ENCODE data around the gene DNAJA4. TPM values are rescaled to one million over a fixed set of nuclear protein-coding genes. Genes with fewer than 3 reads are reported as not detected.
A peak's percentile ranks its signal among the peaks of the same experiment; 100 is the strongest.

The DNAJA4 gene
- total RNA-seq, 4 donors from 2014 or later: 9.5 to 21.9 (median 13.8) TPM

DNA sequence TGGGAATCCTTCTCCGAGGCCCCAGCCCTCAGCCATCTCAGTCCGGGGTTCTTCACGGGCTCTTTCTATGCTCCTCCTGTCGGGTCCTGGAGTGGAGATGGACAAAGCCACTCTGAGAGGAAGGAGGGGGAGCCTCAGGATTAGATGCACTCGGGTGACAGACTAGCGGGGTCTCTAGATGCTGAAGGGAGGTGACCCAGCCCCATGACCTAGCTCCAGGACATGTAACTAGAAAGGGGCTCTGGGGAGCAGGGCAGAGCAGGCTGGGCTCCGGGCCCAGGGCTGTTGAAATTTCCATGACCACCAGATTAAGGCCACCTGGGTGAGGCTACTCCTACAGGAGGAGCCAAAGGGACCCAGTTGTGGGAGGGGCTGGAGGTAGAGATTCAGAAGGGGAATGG lies 49.8 kb downstream of the DNAJA4 start:
- Histone ChIP-seq H3K9me3 (no peaks in the 10 kb centered on the region), H3K27me3 (no peaks in the 10 kb centered on the region), H3K4me1 (no peaks in the 10 kb centered on the region), H3K27ac (no peak overlapping the region), H3K4me3 (replicated peaks in 1 of 3) (no peak overlapping the region), H3K36me3 (no peaks in the 10 kb centered on the region)
- intact Hi-C loops (cut with DNase I): loop anchor here (10.0 kb wide), 1 partner anchor 171 kb away; no protein-coding TSS in a partner anchor
- TF ChIP-seq, protein P1, sequence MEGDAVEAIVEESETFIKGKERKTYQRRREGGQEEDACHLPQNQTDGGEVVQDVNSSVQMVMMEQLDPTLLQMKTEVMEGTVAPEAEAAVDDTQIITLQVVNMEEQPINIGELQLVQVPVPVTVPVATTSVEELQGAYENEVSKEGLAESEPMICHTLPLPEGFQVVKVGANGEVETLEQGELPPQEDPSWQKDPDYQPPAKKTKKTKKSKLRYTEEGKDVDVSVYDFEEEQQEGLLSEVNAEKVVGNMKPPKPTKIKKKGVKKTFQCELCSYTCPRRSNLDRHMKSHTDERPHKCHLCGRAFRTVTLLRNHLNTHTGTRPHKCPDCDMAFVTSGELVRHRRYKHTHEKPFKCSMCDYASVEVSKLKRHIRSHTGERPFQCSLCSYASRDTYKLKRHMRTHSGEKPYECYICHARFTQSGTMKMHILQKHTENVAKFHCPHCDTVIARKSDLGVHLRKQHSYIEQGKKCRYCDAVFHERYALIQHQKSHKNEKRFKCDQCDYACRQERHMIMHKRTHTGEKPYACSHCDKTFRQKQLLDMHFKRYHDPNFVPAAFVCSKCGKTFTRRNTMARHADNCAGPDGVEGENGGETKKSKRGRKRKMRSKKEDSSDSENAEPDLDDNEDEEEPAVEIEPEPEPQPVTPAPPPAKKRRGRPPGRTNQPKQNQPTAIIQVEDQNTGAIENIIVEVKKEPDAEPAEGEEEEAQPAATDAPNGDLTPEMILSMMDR (IDR thresholded peaks at IDR 0.05): no peak
- no peak for TF ChIP-seq POLR2A (IDR thresholded peaks at IDR 0.05)
- 72 to 75% methylated on average over 7 of the region's 7 CpGs for WGBS, 2 donors
- DNase-seq: no peak

DNA sequence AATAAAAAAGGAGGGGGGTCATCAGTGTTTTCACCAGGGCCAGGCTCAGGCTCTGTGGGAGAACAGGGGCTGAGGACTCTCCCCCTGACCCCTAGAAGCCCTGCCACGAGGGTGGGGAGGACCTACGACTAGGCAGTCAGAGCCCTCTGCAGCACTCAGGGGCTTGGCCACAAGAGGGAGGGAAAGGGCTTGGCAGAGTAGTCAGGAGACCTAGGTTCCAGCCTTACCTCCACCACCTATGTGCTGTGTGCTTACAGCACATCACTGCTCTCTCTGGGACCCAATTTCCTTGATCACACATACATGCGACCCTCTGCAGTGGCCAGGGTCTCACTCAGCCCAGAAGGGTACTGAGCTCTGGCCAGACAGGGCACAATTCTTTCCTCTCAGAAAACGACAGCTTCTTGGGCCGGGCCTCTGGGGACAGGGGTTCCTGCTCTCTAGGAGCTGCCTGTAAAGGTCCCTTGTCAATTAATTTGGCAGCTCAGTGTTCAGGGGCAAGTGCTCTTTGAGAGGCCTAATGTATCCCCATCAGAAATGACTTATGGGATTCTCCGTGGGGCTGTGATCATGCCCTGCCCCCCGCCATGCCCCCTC lies 51.4 kb downstream of the DNAJA4 start:
- H3K27me3 ChIP-seq: no peaks in the 10 kb centered on the region
- DNase-seq: no peak
- no peak overlapping the region for H3K27ac ChIP-seq
- no peaks in the 10 kb centered on the region for H3K9me3 ChIP-seq
- H3K4me1 ChIP-seq: no peaks in the 10 kb centered on the region
- intact Hi-C loops (cut with DNase I): loop anchor here (10.0 kb wide), 1 partner anchor 169 kb away; no protein-coding TSS in a partner anchor
- H3K36me3 ChIP-seq: no peaks in the 10 kb centered on the region
- H3K4me3 ChIP-seq (replicated peaks in 1 of 3): no peak overlapping the region
- TF ChIP-seq POLR2A (IDR thresholded peaks at IDR 0.05): no peak
- TF ChIP-seq, protein P1 (IDR thresholded peaks at IDR 0.05): no peak
- 61 to 72% methylated on average over 5 to 6 of the region's 7 CpGs for WGBS, 2 donors

DNA sequence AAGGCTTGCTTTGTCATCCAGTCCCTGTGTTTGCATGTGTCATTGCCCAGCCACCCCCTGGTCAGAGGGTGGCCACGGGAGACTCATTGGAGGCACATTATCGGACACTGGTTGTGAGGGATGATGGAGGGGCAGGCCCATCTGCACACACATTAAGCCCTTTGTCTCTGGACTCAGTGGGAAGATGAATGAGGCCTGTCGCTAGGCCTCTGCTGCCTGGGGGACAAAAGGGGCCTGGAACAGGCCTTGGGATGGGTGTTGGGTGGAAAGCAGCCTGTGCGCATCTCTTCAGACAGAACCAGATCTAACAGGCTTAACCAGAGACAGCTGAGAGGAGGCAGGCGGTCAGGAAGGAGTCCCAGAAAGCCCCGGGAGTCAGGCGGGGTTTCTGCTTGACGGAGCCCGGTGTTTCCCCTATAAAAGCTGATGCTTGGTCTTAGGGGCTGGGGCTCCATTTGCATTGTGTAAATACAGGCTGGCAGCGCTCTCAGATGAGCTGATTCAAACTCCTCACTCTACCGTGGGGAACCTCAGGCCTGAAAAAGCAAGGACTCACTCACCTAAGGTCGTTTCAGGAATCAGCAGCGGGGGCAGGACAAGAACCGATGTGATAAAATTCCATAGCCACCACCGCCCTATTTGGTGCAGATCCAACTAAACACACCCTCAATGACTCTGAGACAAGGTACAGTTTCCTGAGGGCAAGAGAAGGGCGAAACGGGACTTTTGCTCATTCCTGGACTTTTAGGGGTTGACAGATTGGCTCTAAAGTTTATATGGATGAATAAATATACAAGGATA lies 52.1 kb downstream of the DNAJA4 start:
- WGBS, 2 donors: 65 to 72% methylated on average over 17 of the region's 17 CpGs
- Histone ChIP-seq H3K4me1 (no peaks in the 10 kb centered on the region), H3K27ac (no peak overlapping the region), H3K9me3 (no peaks in the 10 kb centered on the region), H3K4me3 (replicated peaks in 1 of 3) (no peak overlapping the region), H3K27me3 (no peaks in the 10 kb centered on the region), H3K36me3 (no peaks in the 10 kb centered on the region)
- intact Hi-C loops (cut with DNase I): loop anchor here (10.0 kb wide), 1 partner anchor 168 kb away; no protein-coding TSS in a partner anchor
- DNase-seq: no peak
- TF ChIP-seq POLR2A (IDR thresholded peaks at IDR 0.05): no peak
- TF ChIP-seq, protein P1 (IDR thresholded peaks at IDR 0.05): no peak

DNA sequence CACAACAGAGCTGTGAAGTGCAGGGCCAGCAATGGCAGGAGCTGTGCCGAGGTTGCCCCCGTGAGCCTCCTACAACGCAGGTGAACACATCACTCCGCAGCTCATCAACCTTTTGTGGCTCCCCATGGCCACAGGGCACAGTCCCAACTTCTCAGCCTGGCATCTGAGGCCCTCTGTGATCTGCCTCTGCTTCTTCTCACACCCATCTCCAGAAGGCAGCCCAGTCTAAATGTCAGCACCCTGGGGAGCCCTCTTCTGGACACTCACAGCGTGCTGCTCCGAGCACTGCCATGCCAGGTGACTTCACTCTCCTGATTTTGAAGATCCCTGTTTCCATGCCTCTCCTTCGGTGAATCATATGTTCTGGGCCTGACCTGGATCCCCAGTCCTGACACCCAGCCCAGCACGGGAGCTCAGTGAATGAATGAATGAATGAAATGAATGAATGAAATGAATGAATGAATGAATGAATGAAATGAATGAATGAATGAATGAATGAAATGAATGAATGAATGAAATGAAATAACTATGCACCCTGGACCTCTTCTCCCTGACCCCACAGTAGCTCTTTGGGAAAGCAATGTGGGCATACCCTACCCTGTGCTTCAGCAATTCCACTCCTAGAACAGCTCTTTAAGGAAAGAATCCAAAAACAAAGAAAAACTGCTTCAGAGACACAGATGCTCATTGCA lies 52.9 kb downstream of the DNAJA4 start:
- Histone ChIP-seq H3K27me3 (no peaks in the 10 kb centered on the region), H3K27ac (no peak overlapping the region), H3K4me3 (replicated peaks in 1 of 3) (no peak overlapping the region), H3K4me1 (no peaks in the 10 kb centered on the region), H3K9me3 (no peaks in the 10 kb centered on the region), H3K36me3 (no peaks in the 10 kb centered on the region)
- no peak for TF ChIP-seq POLR2A (IDR thresholded peaks at IDR 0.05)
- TF ChIP-seq, protein P1 (IDR thresholded peaks at IDR 0.05): peak in 1 of 6 experiments; percentile 5
- intact Hi-C loops (cut with DNase I): loop anchor here (10.0 kb wide), 1 partner anchor 168 kb away; no protein-coding TSS in a partner anchor
- no peak for DNase-seq
- WGBS, 2 donors: 73 to 75% methylated on average over 8 of the region's 8 CpGs
